SIG-M5 treated with dmso at 0.1 percent for 504 hours (cell line): ENCODE results near the gene FBXL22.
A peak's percentile ranks its signal among the peaks of the same experiment; 100 is the strongest.

ENCODE experiments used
- DNase-seq: peaks from one replicate; lab custom pipeline; 2025; ENCODE audit not compliant: unreplicated experiment; lab: John Stamatoyannopoulos, UW

The FBXL22 gene

GRCh38 chr15:63593705-63594671 is 3.2 kb upstream of the FBXL22 start:
- no peak for DNase-seq

DNA sequence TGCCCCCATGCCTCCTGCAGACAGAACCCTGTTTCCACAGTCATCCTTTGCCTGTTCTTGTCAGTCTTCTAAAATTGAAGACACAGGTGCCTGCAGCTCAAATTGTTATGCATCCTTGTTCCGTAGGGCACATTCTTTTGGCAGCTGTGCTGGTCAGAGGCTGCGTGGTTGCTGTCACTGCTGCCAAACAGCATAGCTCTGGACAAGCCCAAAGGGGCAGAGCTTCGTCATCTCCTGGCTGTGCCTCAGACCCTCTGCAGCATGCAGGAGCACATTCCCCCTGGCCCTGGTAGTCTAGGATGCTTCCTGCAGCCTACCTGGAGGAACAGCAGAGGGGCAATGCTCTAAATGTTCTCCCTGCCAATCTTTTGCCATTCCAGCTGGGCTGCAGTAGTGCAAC is 2.1 kb upstream of the FBXL22 start:
- no peak for DNase-seq

- no peak for DNase-seq
These were observed 1.5 kb upstream of the FBXL22 start for GRCh38 chr15:63595688-63596087.

DNA sequence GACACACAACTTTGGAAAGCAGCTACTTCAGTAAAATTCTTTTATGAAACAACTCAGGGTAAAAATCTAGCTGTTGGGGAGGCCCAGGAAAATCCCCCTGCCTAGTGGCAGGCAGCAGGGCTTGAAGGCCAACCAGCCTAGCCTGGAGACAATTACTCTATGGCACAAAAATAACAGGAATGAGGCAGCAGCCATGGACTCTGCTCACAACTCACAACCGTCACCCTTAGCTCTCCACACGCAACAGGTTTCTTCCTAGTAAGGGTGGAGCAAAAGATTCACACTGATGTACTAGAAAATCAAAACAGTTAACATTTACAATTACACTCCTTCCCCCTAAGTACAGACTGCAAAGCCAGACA is 530 bp upstream of the FBXL22 start:
- no peak for DNase-seq

DNA sequence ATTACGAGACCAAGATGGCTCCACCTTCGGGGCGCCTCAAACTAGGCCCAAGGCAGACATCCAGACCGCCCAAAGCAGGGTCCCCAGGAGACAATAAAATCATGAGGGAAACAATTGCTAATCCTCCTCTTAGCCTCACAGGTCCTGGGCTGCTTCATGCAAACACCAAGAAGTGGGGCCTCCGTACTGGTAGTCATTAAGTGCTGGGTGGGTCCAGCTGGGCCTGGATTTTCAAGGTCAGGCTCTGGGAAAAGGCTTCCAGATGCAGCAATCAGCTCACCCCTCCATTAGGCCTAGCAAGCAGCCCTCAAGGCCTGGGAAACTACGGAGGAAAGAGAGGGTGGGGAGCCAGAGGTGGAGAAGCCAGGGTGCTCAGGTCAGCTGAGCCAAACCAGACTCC is 634 bp downstream of the FBXL22 start:
- no peak for DNase-seq

GRCh38 chr15:63598473-63599400 is 1.6 kb downstream of the FBXL22 start:
- DNase-seq: no peak

DNA sequence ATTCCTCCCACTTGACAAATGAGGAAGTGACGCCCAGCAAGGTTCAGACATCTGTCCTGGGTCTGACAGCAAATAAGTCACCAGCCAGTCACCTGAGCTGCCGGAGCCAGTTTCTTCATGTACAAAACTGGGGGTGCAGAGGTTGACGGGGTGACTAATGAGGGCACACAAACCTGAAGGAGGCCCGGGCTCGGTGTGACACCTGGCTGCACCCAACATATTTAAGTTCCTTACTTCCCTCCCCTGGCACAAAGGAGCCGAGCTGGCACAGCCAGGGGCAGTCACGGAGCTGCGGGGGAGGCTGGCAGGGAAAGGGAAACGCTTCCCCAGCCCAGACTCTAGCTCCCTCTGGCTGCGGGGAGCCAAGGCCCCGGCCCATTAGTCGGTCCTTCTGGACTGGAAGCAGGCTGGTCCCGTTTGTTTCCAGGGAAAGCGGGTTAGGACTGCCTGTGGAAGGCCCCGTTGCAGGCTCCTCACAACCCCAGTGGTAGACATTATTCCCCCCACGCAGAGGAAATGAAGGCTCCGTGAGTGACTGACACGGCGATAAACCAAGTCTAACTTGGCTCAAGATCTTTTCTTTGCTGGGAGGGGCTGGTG is 2.3 kb downstream of the FBXL22 start:
- DNase-seq: peak; percentile 52

GRCh38 chr15:63600001-63600615 is 2.9 kb downstream of the FBXL22 start:
- DNase-seq: no peak

DNA sequence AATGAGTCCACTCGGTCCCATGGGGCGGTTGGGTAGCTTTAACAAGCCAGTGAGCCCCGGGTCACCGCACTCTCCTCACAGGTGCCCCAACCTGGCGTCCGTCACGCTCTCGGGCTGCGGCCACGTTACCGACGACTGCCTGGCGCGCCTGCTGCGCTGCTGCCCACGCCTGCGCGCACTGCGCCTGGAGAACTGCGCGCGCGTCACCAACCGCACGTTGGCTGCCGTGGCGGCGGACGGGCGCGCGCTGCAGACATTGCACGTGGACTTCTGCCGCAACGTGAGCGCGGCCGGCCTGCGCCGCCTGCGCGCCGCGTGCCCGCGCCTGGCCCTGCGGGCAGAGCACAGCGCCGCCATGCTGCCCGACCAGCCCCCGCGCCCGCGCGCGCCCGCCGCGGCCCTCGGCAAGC is 3.4 kb downstream of the FBXL22 start:
- DNase-seq: peak; percentile 91

- DNase-seq: peak; percentile 66
These were observed 4.0 kb downstream of the FBXL22 start for GRCh38 chr15:63601026-63601703.

DNA sequence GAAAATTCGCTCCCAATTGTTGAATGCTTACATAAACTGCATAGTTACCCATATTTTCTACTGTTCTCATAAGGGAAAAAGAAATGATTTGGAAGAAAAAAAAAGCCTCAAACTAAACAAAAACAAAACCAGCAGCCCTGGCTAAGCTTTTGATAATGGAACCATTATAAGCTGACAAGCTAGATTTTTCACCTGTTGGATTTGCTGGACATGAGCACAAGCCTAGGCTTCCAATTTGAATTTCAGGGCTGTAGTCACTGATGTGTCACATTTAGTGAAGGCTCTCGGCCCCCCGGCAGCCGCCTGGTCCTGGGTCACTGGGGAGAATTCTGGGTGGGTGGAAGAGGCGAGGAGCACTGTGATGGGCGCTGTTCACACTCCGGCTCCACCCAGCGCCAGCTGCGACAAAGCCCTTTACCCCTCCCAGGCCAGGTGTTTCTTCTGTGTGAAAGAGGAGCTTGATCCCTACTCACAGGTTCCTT is 4.6 kb downstream of the FBXL22 start:
- no peak for DNase-seq

DNA sequence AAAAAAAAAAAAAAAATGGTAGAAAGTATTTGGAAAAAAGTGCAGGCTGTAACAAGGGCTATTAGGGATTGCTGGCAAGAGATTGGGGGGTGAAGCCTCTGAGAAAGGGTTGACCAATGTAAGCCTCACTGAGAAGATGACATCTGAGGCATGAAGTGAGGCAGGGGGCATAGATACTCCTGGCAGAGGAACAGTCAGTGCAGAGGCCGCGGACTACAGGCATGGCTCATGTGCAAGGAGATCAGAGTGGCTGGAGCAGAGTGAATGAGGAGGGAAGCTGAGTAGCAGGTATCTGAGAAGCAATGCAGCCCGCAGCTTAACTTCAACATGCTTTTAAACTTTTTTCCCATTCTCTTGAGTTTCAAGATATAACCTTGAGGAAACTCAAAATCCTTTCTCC is 5.4 kb downstream of the FBXL22 start:
- no peak for DNase-seq

DNA sequence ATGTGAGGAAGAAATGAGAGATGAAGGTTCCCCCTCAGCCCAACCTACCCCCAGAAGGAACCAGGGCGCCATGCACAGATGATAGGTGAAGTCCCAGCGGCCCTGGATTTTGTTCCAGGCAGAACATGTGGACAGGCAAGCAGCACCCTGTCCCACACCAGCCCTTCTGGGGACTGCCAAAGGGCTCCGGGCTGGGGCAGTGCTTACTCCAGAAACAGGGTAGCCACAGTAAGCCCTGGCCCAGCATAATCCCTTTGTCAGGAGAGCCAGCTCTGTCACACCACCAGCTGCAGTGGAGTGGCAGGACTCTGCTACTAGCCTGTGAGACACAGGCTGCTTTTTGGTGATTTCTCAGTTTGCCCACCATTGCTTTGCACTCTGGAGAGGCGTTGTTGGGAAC is 6.3 kb downstream of the FBXL22 start:
- no peak for DNase-seq

GRCh38 chr15:63604281-63604680 is 7.1 kb downstream of the FBXL22 start:
- no peak for DNase-seq

GRCh38 chr15:63605036-63605435 is 7.8 kb downstream of the FBXL22 start:
- no peak for DNase-seq

- no peak for DNase-seq
These were observed 8.6 kb downstream of the FBXL22 start for GRCh38 chr15:63605816-63606215.

GRCh38 chr15:63606308-63606707 is 9.1 kb downstream of the FBXL22 start:
- no peak for DNase-seq

GRCh38 chr15:63608989-63609388 is 11.8 kb downstream of the FBXL22 start:
- no peak for DNase-seq

- no peak for DNase-seq
These were observed 12.3 kb downstream of the FBXL22 start for GRCh38 chr15:63609448-63609847.

DNA sequence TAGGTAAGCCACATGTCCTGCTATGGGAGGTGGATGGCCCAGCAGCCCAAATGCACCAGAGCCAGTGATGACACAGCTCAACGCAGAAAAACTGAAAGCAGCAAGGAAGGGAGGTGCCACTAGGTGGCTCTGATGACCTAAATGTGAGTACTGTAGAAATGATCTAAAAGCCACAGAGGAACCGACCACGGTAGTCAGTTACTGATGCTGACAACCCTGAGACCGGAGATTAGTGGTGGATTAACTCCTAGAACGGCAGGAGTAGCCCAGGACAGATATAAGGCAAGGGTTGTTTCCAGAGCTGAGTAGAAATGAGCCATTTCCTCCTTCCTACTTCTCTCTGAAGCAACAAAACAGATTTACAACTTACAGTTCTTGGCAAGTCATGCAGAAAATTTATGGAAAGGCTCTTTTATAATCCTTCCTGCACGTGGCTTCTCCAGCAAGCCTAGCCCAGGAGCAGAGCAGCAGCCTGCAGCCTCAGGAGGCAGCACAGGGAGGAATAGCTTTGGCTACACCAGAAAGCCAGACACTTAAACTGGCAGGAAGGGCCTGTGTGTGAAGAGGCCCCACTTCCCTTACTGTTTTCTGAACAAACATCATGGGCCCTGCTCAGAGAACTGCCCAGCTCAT is 13.1 kb downstream of the FBXL22 start:
- DNase-seq: peak; percentile 87
